ENCODE measurements around the gene MARCHF2.

The MARCHF2 gene

DNA sequence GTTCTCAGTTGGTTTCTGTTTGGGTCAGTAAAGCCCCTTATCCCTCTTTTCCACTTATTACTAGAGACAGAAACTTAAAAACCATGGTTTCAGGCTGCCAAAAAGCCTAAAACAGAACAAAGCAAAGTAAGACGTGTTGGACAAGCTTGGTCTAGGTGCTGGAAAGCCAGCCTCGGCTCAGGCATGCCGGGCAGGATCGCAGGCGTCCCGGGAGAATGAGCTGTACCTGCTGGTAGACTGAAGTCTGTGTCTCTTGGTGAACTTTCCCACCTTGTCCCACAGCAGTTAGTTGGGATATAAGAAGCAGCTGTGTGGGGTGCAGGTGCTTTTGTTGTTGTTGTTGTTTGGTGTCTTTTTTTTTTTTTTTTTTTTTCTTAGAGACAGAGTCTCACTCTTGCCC is 68.5 kb downstream of the MARCHF2 start:
- peak; percentile 12 for DNase-seq

DNA sequence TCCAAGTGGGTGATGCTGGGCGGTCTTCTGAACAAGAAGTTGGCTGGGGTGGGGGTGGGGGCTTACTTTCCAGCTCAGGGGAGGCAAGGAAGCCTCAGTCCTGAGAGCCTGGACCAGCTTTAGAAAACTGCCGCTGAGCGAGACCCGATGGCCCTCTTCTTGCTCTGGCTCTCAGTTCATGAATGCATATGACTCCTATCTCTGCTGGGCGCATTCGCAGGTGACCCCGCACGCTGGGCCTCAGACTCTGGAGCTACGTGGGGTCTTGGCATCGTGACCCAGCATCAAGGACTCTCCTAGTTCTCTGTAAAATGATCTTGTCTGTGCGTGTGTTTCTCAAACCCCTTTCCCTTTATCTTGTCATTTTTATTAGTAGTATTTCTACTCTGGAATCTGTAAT is 69.6 kb downstream of the MARCHF2 start:
- no peak for DNase-seq

DNA sequence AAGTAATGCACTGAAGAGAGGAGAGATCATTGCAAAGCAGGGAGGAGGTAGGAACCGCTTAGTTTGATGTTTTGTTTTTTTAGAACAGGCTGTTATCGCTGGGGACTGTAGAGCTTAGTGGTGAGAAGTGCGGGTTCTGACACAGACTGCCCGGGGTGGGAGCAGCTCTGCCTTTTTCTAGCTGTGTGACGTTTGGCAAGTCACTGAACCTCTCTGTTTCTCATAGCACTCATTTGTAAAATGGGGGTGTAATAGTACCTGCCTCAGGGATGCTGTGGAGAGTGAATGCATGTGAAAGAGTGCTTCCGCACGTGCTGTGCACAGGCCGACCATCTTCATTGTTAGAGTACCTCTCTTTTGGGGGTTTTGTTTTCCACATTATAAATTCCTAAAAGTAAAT is 70.1 kb downstream of the MARCHF2 start:
- no peak for DNase-seq

GRCh38 chr19:8484331-8484894 is 71.3 kb downstream of the MARCHF2 start:
- no peak for DNase-seq

- DNase-seq: no peak
Observed at GRCh38 chr19:8485561-8486371, 72.7 kb downstream of the MARCHF2 start.

GRCh38 chr19:8486661-8487136 is 73.6 kb downstream of the MARCHF2 start:
- DNase-seq: no peak

DNA sequence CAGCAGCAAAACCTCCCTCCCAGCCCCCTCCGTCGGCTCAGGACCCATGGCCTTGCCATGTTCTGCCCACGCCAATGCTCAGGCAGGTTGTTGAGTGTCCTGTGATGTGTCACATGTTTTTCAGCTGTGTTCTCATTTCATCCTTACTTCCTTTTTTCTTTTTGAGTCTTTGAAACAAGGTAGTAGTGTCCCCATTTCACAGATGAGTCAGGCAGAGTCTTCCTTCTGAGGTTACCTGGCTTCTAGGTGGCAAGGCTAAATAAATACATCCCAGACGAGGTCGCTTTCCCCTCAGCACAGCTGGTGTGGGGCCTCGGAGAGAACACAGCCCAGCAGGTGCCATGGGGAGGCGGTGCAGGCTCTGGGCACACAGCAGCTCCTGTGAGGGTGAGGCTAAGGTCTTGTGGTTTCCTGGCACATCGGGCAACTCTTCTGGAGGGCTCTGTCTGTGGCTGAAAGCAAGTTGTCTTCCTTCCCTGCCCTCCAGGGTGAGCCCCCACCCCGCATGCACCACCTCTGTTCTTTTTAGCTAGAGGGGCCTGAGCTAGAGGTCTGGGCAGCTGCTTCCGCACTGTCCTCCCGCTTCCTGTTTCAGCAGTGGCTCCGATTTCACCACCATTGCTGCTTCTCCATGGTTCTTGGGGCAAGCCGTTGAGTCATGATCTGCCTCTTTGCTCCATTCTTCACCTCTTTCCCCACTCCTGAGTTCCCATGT is 74.2 kb downstream of the MARCHF2 start:
- DNase-seq: peak; percentile 63

- no peak for DNase-seq
Observed at GRCh38 chr19:8488365-8488764, 75.3 kb downstream of the MARCHF2 start.

Data from activated T-cell treated with anti-CD3 and anti-CD28 coated beads, Interleukin-2, amount 50 U/mL, for 1 hour (primary cell).